HCT116 (cell line): ENCODE data around the gene GJB6. TPM values are rescaled to one million over a fixed set of nuclear protein-coding genes. Genes with fewer than 3 reads are reported as not detected.

Experiments
- ATAC-seq: fragments of 200-7000 bp; cut with Tn5 transposase; 2 replicates; pipeline ENCODE4 v1.9.1; 2020; ENCODE audit warnings: mild to moderate bottlenecking, moderate library complexity
- BruUV-seq: library from RNA; stranded (reverse); fragments of 400-500 nt; replicated peaks from 2 replicates; lab custom pipeline; 2021; lab: Mats Ljungman, UMichigan
- CTCF ChIA-PET: fragments of 300-600 bp; sonication (Branson Sonifier 250); formaldehyde crosslinking; loops from one replicate; lab custom pipeline; 2021; ENCODE audit warnings: antibody characterized with exemption; lab: Charles Lee
- POLR2A ChIA-PET: fragments of 300-600, 350-600 bp; sonication (Branson Sonifier 250); formaldehyde crosslinking; loops from one replicate; lab custom pipeline; 2021; ENCODE audit warnings: antibody characterized with exemption; lab: Charles Lee
- RAD21 ChIA-PET, 2 experiments: fragments of 300-600 bp; sonication (Branson Sonifier 250); formaldehyde crosslinking; loops; one replicate each; lab custom pipeline; 2023; ENCODE audit warnings: low total read pairs in 2 of 2; ENCODE audit not compliant: uncharacterized antibody in 2 of 2, unreplicated experiment in 2 of 2, low non-redundant PET in 1 of 2; lab: Charles Lee
- DNase-seq: peaks from one replicate; pipeline ENCODE4 v3.0.0-alpha.2; 2010; ENCODE audit warnings: low read depth, low spot score
- H2AFZ ChIP-seq: fragments of 200-600 bp; shearing (Covaris generic), sonication (generic); 2 replicates; pipeline ENCODE4 v1.6.1; 2017; ENCODE audit warnings: low read depth, mixed run types, mixed read lengths, antibody characterized with exemption, low read length; ENCODE audit not compliant: poor library complexity, severe bottlenecking
- H3K27ac ChIP-seq: 2 replicates; pipeline ENCODE4 v1.5.1; 2012; ENCODE audit warnings: low read depth, low read length
- H3K27me3 ChIP-seq: fragments of 200-600 bp; sonication (generic); 2 replicates; pipeline ENCODE4 v1.6.1; 2016; ENCODE audit warnings: mixed run types, low read length, mixed read lengths; ENCODE audit not compliant: insufficient read depth
- H3K36me3 ChIP-seq, 2 experiments: fragments of 200-500 bp in 1 of 2; fragments of 200-600 bp in 1 of 2; sonication (Bioruptor generic) in 1 of 2; sonication (generic) in 1 of 2; 2 replicates each; pipeline versions ENCODE4 v1.5.1 to v1.6.1; 2014 to 2016; ENCODE audit warnings: low read length in 2 of 2, inconsistent platforms in 1 of 2, mixed read lengths in 1 of 2, mixed run types in 1 of 2; ENCODE audit not compliant: insufficient read depth in 2 of 2, control insufficient read depth in 1 of 2
- H3K4me1 ChIP-seq, 2 experiments: fragments of 200-600 bp in 1 of 2; sonication (generic) in 1 of 2; 2 replicates each; pipeline versions ENCODE4 v1.5.1 to v1.6.1; 2012 to 2017; ENCODE audit warnings: low read length in 2 of 2, inconsistent platforms in 1 of 2, mild to moderate bottlenecking in 1 of 2, mixed read lengths in 1 of 2, mixed run types in 1 of 2, moderate library complexity in 1 of 2; ENCODE audit not compliant: insufficient read depth in 2 of 2, control insufficient read depth in 1 of 2
- H3K4me2 ChIP-seq: fragments of 200-600 bp; sonication (generic); 2 replicates; pipeline ENCODE4 v1.6.1; 2017; ENCODE audit warnings: mixed run types, low read length, mixed read lengths
- H3K4me3 ChIP-seq, 2 experiments: fragments of 200-600 bp in 1 of 2; sonication (generic) in 1 of 2; replicated peaks in 1 of 2; 2 replicates each; pipeline ENCODE4 v1.5.1; 2011 to 2016; ENCODE audit warnings: low read length in 2 of 2, control low read depth in 1 of 2, low read depth in 1 of 2, mild to moderate bottlenecking in 1 of 2, mixed read lengths in 1 of 2, mixed run types in 1 of 2
- H3K79me2 ChIP-seq: fragments of 200-600 bp; sonication (generic); 2 replicates; pipeline ENCODE4 v1.6.1; 2017; ENCODE audit warnings: mild to moderate bottlenecking, mixed run types, low read length, moderate library complexity, mixed read lengths; ENCODE audit not compliant: insufficient read depth
- H3K9ac ChIP-seq: fragments of 200-600 bp; sonication (generic); 2 replicates; pipeline ENCODE4 v1.6.1; 2016; ENCODE audit warnings: low read length, mixed read lengths
- H3K9me2 ChIP-seq: fragments of 200-600 bp; sonication (generic), shearing (Covaris generic); 2 replicates; pipeline ENCODE4 v1.6.1; 2017; ENCODE audit warnings: mixed run types, mild to moderate bottlenecking, moderate library complexity; ENCODE audit not compliant: insufficient read depth
- H3K9me3 ChIP-seq, 2 experiments: fragments of 200-500 bp in 1 of 2; fragments of 200-600 bp in 1 of 2; sonication (Bioruptor generic) in 1 of 2; sonication (generic) in 1 of 2; 2 replicates each; pipeline ENCODE4 v1.6.1; 2014 to 2017; ENCODE audit warnings: low read length in 2 of 2, mixed read lengths in 2 of 2, inconsistent platforms in 1 of 2, low read depth in 1 of 2, mild to moderate bottlenecking in 1 of 2, mixed run types in 1 of 2, moderate library complexity in 1 of 2; ENCODE audit not compliant: control insufficient read depth in 1 of 2, insufficient read depth in 1 of 2
- H4K20me1 ChIP-seq: fragments of 200-600 bp; sonication (generic), shearing (Covaris generic); 2 replicates; pipeline ENCODE4 v1.6.1; 2017; ENCODE audit warnings: mixed run types, mild to moderate bottlenecking, moderate library complexity; ENCODE audit not compliant: insufficient read depth
- CBX3 ChIP-seq: IDR thresholded peaks from 2 replicates; pipeline ENCODE4 v1.6.1; 2012; ENCODE audit warnings: low read depth
- CEBPB ChIP-seq: IDR thresholded peaks from 2 replicates; pipeline ENCODE4 v1.6.1; 2012; ENCODE audit warnings: low read depth
- EGR1 ChIP-seq: IDR thresholded peaks from 2 replicates; pipeline ENCODE4 v1.6.1; 2012; ENCODE audit warnings: low read depth
- ELF1 ChIP-seq: IDR thresholded peaks from 2 replicates; pipeline ENCODE4 v1.6.1; 2012; ENCODE audit warnings: low read depth, borderline replicate concordance
- EZH2phosphoT487 ChIP-seq: fragments of 200-600 bp; IDR thresholded peaks from 2 replicates; pipeline ENCODE4 v1.6.1; 2018; ENCODE audit warnings: antibody characterized with exemption, borderline replicate concordance
- FOSL1 ChIP-seq: IDR thresholded peaks from 2 replicates; pipeline ENCODE4 v1.6.1; 2012; ENCODE audit warnings: low read depth
- JUND ChIP-seq: IDR thresholded peaks from 2 replicates; pipeline ENCODE4 v1.6.1; 2012
- POLR2AphosphoS5 ChIP-seq: IDR thresholded peaks from 2 replicates; pipeline ENCODE4 v1.6.1; 2011; ENCODE audit warnings: mild to moderate bottlenecking, low read depth, low read length, moderate library complexity
- RAD21 ChIP-seq: IDR thresholded peaks from 2 replicates; pipeline ENCODE4 v1.6.1; 2012; ENCODE audit warnings: low read depth, mild to moderate bottlenecking
- SIN3A ChIP-seq: IDR thresholded peaks from 2 replicates; pipeline ENCODE4 v1.6.1; 2012; ENCODE audit warnings: low read depth
- SP1 ChIP-seq: IDR thresholded peaks from 2 replicates; pipeline ENCODE4 v1.6.1; 2012; ENCODE audit warnings: low read depth
- SRF ChIP-seq: IDR thresholded peaks from 2 replicates; pipeline ENCODE4 v1.6.1; 2012; ENCODE audit warnings: low read depth
- TCF7L2 ChIP-seq: IDR thresholded peaks from 2 replicates; pipeline ENCODE4 v1.7.0; 2011; ENCODE audit warnings: borderline replicate concordance, inconsistent platforms; ENCODE audit not compliant: insufficient read depth, insufficient read length; ENCODE audit errors: extremely low read depth
- ZFX ChIP-seq: fragments of 450-650 bp; IDR thresholded peaks from 2 replicates; pipeline ENCODE4 v1.6.1; 2017
- ZNF274 ChIP-seq: fragments of 200-500 bp; sonication (Bioruptor generic); IDR thresholded peaks from 2 replicates; pipeline ENCODE4 v1.6.1; 2014; ENCODE audit warnings: mild to moderate bottlenecking, low read depth, low read length, inconsistent platforms
- intact Hi-C: fragments of 100-400 bp; cut with micrococcal nuclease; formaldehyde crosslinking; loops from 2 replicates; pipeline ENCODE4 v1.10.0; 2022
- total RNA-seq: library from RNA; stranded (reverse); gene quantifications from one replicate; pipeline ENCODE4 v1.2.1, GENCODE V29; 2021; ENCODE audit not compliant: unreplicated experiment
- TF ChIP-seq, protein P1 (sequence below): IDR thresholded peaks from 2 replicates; pipeline ENCODE4 v1.6.1; 2012
- TF ChIP-seq, protein P2 (sequence below), 3 experiments: fragments of 200-600 bp in 1 of 3; sonication (generic) in 1 of 3; IDR thresholded peaks in 2 of 3; conservative IDR thresholded peaks in 1 of 3; 2 replicates each; pipeline ENCODE4 v1.5.1; 2012 to 2017; ENCODE audit warnings: low read depth in 2 of 3, low read length in 2 of 3, antibody characterized with exemption in 1 of 3, borderline replicate concordance in 1 of 3, control low read depth in 1 of 3, mild to moderate bottlenecking in 1 of 3, mixed read lengths in 1 of 3, mixed run types in 1 of 3, moderate library complexity in 1 of 3; ENCODE audit not compliant: insufficient read depth in 1 of 3
- TF ChIP-seq, protein P3 (sequence below): IDR thresholded peaks from 2 replicates; pipeline ENCODE4 v1.6.1; 2012; ENCODE audit warnings: low read depth
- TF ChIP-seq, protein P4 (sequence below): IDR thresholded peaks from 2 replicates; pipeline ENCODE4 v1.6.1; 2012

Gene GJB6
- total RNA-seq, 1 experiment from 2014 or later, result not detected

DNA sequence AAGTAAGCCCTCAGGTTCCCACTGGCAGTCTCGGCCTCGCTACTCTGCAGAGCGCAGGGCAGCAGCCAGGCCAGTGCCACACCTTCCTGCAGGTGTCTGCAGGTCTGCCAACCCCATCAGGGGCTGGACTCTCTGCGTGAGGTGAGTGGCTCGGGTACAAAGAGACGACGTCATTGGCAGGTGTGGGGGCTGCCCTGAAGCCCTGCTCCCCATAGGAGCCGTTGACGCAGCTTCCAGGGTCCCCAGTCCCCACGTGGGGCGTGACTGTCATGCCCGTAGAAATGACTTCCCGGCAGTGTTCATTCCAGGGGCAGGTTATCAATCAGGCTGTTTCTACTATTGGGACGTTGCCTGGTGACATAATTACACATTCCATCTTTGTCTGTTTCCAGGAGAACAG is 15.3 kb upstream of the GJB6 start:
- BruUV-seq, result no TSS peak
- Histone ChIP-seq H2AFZ (no peak overlapping the region), H3K9me2 (no peaks in the 10 kb centered on the region), H4K20me1 (no peaks in the 10 kb centered on the region), H3K4me2 (no peak overlapping the region), H3K4me3 (no peak overlapping the region), H3K4me1 (no peaks in the 10 kb centered on the region), H3K27me3 (no peaks in the 10 kb centered on the region), H3K9ac (no peak overlapping the region), H3K9me3 (no peaks in the 10 kb centered on the region), H3K27ac (no peak overlapping the region), H3K79me2 (no peaks in the 10 kb centered on the region), H3K36me3 (no peaks in the 10 kb centered on the region)
- ChIA-PET POLR2A (no interaction called here), RAD21 (no interaction called here), CTCF (no interaction called here)
- ATAC-seq (no peak), DNase-seq (no peak)
- intact Hi-C loops, result no loop called here
- TF ChIP-seq ZNF274 (no peak), CEBPB (no peak), SRF (no peak), TCF7L2 (no peak), ELF1 (no peak), SIN3A (no peak), POLR2AphosphoS5 (no peak), EZH2phosphoT487 (no peak), FOSL1 (no peak), CBX3 (no peak), SP1 (no peak), EGR1 (no peak), ZFX (no peak), JUND (no peak), RAD21 (no peak)
- TF ChIP-seq, protein P1, sequence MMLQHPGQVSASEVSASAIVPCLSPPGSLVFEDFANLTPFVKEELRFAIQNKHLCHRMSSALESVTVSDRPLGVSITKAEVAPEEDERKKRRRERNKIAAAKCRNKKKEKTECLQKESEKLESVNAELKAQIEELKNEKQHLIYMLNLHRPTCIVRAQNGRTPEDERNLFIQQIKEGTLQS, result no peak
- TF ChIP-seq, protein P2, sequence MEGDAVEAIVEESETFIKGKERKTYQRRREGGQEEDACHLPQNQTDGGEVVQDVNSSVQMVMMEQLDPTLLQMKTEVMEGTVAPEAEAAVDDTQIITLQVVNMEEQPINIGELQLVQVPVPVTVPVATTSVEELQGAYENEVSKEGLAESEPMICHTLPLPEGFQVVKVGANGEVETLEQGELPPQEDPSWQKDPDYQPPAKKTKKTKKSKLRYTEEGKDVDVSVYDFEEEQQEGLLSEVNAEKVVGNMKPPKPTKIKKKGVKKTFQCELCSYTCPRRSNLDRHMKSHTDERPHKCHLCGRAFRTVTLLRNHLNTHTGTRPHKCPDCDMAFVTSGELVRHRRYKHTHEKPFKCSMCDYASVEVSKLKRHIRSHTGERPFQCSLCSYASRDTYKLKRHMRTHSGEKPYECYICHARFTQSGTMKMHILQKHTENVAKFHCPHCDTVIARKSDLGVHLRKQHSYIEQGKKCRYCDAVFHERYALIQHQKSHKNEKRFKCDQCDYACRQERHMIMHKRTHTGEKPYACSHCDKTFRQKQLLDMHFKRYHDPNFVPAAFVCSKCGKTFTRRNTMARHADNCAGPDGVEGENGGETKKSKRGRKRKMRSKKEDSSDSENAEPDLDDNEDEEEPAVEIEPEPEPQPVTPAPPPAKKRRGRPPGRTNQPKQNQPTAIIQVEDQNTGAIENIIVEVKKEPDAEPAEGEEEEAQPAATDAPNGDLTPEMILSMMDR (IDR thresholded peaks at IDR 0.05 in 2 of 3, conservative IDR thresholded peaks at IDR 0.05 in 1 of 3; ENCODE audit: borderline replicate concordance in 1 of 3, insufficient read depth in 1 of 3, low read depth in 2 of 3, low read length in 2 of 3), result no peak
- TF ChIP-seq, protein P3, sequence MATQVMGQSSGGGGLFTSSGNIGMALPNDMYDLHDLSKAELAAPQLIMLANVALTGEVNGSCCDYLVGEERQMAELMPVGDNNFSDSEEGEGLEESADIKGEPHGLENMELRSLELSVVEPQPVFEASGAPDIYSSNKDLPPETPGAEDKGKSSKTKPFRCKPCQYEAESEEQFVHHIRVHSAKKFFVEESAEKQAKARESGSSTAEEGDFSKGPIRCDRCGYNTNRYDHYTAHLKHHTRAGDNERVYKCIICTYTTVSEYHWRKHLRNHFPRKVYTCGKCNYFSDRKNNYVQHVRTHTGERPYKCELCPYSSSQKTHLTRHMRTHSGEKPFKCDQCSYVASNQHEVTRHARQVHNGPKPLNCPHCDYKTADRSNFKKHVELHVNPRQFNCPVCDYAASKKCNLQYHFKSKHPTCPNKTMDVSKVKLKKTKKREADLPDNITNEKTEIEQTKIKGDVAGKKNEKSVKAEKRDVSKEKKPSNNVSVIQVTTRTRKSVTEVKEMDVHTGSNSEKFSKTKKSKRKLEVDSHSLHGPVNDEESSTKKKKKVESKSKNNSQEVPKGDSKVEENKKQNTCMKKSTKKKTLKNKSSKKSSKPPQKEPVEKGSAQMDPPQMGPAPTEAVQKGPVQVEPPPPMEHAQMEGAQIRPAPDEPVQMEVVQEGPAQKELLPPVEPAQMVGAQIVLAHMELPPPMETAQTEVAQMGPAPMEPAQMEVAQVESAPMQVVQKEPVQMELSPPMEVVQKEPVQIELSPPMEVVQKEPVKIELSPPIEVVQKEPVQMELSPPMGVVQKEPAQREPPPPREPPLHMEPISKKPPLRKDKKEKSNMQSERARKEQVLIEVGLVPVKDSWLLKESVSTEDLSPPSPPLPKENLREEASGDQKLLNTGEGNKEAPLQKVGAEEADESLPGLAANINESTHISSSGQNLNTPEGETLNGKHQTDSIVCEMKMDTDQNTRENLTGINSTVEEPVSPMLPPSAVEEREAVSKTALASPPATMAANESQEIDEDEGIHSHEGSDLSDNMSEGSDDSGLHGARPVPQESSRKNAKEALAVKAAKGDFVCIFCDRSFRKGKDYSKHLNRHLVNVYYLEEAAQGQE, result no peak
- TF ChIP-seq, protein P4, sequence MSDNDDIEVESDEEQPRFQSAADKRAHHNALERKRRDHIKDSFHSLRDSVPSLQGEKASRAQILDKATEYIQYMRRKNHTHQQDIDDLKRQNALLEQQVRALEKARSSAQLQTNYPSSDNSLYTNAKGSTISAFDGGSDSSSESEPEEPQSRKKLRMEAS, result no peak
